Measurements from ENCODE around the gene FEV. TPM values are rescaled to one million over a fixed set of nuclear protein-coding genes. Genes with fewer than 3 reads are reported as not detected.

FEV gene
- polyA plus RNA-seq, 1 donor (not counting 4 experiments of a cell fraction or from before 2014, with no cell fraction given), result not detected

DNA sequence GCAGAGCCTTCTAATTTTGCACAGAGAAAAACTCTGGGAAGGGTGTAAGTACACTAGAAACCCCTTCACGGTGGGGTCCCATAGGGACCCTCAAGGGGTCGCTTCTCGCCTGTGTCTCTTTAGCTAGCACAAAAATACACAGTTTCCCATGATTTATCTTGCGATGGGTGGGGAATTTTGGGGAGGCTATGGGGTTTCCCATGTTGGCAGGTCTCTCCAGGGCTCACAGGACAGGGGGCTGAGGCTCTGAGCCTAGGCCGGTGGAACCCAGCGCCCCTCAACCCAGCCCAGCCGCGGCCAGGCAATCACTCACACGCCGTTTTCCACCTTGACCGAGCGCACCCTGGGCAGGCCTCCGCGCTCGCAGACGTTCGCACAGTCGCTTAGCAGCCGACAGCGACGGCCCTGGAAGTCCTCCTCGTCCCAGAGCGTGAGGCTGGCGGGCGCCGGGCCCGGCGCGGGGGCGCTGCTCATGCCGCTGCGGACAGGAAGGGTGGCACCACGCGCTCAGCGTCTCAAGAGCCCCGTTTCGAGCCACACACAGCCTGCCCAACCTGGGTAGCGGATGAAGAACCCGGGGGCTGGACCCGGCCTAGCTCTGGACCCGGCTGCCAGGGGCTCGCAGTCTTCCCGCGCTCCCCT, 7.8 kb upstream of the FEV start:
- Histone ChIP-seq H3K9me1 (ENCODE audit: control insufficient read depth, extremely low read depth, insufficient read depth, low read length) (no peaks in the 10 kb centered on the region), H3K36me3 (ENCODE audit: control insufficient read depth in 2 of 2, extremely low read depth in 1 of 2, insufficient read depth in 2 of 2, low read length in 2 of 2) (no peaks in the 10 kb centered on the region), H3K27ac (ENCODE audit: control insufficient read depth, insufficient read depth, low read length) (no peak overlapping the region), H3K27me3 (ENCODE audit: control insufficient read depth, extremely low read depth, insufficient read depth, low read length) (peaks cover 95% of the 10 kb centered on the region), H3K9me3 (ENCODE audit: control insufficient read depth, low read depth, low read length) (no peaks in the 10 kb centered on the region), H3K4me2 (ENCODE audit: control insufficient read depth, extremely low read depth, insufficient read depth, low read depth, low read length) (peak overlapping the region; percentile 82), H4K20me1 (ENCODE audit: control insufficient read depth, extremely low read depth, insufficient read depth, low read length) (no peaks in the 10 kb centered on the region), H2AFZ (ENCODE audit: control insufficient read depth, low read length) (no peak overlapping the region), H3K9ac (ENCODE audit: control insufficient read depth, extremely low read depth, insufficient read depth, low read length) (no peak overlapping the region), H3K79me2 (ENCODE audit: control insufficient read depth, insufficient read depth, low read length) (no peaks in the 10 kb centered on the region), H3K4me1 (ENCODE audit: control insufficient read depth, extremely low read depth, insufficient read depth, low read length) (peaks cover 8% of the 10 kb centered on the region), H3K4me3 (ENCODE audit: control insufficient read depth in 2 of 3, extremely low read depth in 1 of 3, insufficient read depth in 2 of 3, low read depth in 1 of 3, low read length in 3 of 3) (peak overlapping the region in 1 of 3 experiments; percentile 39)
- DNase-seq (ENCODE audit: low read depth, low spot score), result no peak
- FAIRE-seq, result no peak
- dilution Hi-C loops (cut with MboI; ENCODE audit: extremely low pct_ligation_motif_present, low sequenced_read_pairs), result no loop called here
- TF ChIP-seq, protein P1, sequence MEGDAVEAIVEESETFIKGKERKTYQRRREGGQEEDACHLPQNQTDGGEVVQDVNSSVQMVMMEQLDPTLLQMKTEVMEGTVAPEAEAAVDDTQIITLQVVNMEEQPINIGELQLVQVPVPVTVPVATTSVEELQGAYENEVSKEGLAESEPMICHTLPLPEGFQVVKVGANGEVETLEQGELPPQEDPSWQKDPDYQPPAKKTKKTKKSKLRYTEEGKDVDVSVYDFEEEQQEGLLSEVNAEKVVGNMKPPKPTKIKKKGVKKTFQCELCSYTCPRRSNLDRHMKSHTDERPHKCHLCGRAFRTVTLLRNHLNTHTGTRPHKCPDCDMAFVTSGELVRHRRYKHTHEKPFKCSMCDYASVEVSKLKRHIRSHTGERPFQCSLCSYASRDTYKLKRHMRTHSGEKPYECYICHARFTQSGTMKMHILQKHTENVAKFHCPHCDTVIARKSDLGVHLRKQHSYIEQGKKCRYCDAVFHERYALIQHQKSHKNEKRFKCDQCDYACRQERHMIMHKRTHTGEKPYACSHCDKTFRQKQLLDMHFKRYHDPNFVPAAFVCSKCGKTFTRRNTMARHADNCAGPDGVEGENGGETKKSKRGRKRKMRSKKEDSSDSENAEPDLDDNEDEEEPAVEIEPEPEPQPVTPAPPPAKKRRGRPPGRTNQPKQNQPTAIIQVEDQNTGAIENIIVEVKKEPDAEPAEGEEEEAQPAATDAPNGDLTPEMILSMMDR (optimal IDR thresholded peaks at IDR 0.05 in 1 of 3, IDR thresholded peaks at IDR 0.05 in 1 of 3, conservative IDR thresholded peaks at IDR 0.05 in 1 of 3; ENCODE audit: extremely low read depth in 1 of 3, insufficient read depth in 2 of 3, low read length in 3 of 3), result no peak
- TF ChIP-seq EZH2 (IDR thresholded peaks at IDR 0.05; ENCODE audit: low read length), result peak; percentile 21

DNA sequence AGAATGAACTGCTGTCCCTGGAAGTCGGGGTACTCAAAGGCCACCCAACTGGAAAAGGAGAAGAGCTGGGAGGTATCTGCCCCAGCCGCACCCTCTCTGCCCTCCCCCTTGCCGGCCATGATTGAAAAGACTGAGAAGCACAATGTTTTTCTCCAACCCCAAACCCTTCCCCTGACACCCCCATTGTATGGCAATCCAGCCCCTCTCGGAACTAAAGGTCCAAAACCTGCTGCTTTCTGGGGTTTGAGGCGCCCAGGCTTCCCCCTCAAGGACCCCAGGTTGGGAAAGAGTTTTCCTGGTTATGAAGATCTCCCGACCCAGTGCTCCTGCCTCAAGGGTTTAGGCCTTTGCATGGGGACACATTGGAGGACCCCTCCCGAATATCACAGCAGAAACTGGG, 7.2 kb upstream of the FEV start:
- Histone ChIP-seq H3K9ac (ENCODE audit: control insufficient read depth, extremely low read depth, insufficient read depth, low read length) (no peak overlapping the region), H3K4me1 (ENCODE audit: control insufficient read depth, extremely low read depth, insufficient read depth, low read length) (peaks cover 8% of the 10 kb centered on the region), H3K4me2 (ENCODE audit: control insufficient read depth, extremely low read depth, insufficient read depth, low read depth, low read length) (no peak overlapping the region), H2AFZ (ENCODE audit: control insufficient read depth, low read length) (no peak overlapping the region), H3K36me3 (ENCODE audit: control insufficient read depth in 2 of 2, extremely low read depth in 1 of 2, insufficient read depth in 2 of 2, low read length in 2 of 2) (no peaks in the 10 kb centered on the region), H3K9me3 (ENCODE audit: control insufficient read depth, low read depth, low read length) (no peaks in the 10 kb centered on the region), H3K27me3 (ENCODE audit: control insufficient read depth, extremely low read depth, insufficient read depth, low read length) (peaks cover 97% of the 10 kb centered on the region), H4K20me1 (ENCODE audit: control insufficient read depth, extremely low read depth, insufficient read depth, low read length) (no peaks in the 10 kb centered on the region), H3K27ac (ENCODE audit: control insufficient read depth, insufficient read depth, low read length) (no peak overlapping the region), H3K9me1 (ENCODE audit: control insufficient read depth, extremely low read depth, insufficient read depth, low read length) (no peaks in the 10 kb centered on the region), H3K79me2 (ENCODE audit: control insufficient read depth, insufficient read depth, low read length) (no peaks in the 10 kb centered on the region), H3K4me3 (ENCODE audit: control insufficient read depth in 2 of 3, extremely low read depth in 1 of 3, insufficient read depth in 2 of 3, low read depth in 1 of 3, low read length in 3 of 3) (no peak overlapping the region)
- TF ChIP-seq, protein P1 (optimal IDR thresholded peaks at IDR 0.05 in 1 of 3, IDR thresholded peaks at IDR 0.05 in 1 of 3, conservative IDR thresholded peaks at IDR 0.05 in 1 of 3; ENCODE audit: extremely low read depth in 1 of 3, insufficient read depth in 2 of 3, low read length in 3 of 3), result no peak
- TF ChIP-seq EZH2 (IDR thresholded peaks at IDR 0.05; ENCODE audit: low read length), result no peak
- dilution Hi-C loops (cut with MboI; ENCODE audit: extremely low pct_ligation_motif_present, low sequenced_read_pairs), result no loop called here
- no peak for DNase-seq (ENCODE audit: low read depth, low spot score)
- no peak for FAIRE-seq

Data from keratinocyte (primary cell).